Hepatocyte (in vitro differentiated cells): Measurements from ENCODE around the gene TAC1. TPM values are rescaled to one million over a fixed set of nuclear protein-coding genes. Genes with fewer than 3 reads are reported as not detected.

Source experiments
- DNase-seq: peaks from one replicate; pipeline ENCODE4 v3.0.0-alpha.2; 2016; ENCODE audit warnings: low spot score
- H2AFZ ChIP-seq: fragments of 200-600 bp; sonication (generic); 2 replicates; pipeline ENCODE4 v1.6.0; 2016; ENCODE audit warnings: antibody characterized with exemption, mild to moderate bottlenecking
- H3K27ac ChIP-seq: fragments of 200-600 bp; sonication (generic); 2 replicates; pipeline ENCODE4 v1.5.1; 2016; ENCODE audit warnings: mild to moderate bottlenecking
- H3K27me3 ChIP-seq: fragments of 200-600 bp; sonication (generic); 2 replicates; pipeline ENCODE4 v1.6.1; 2016
- H3K36me3 ChIP-seq: fragments of 200-600 bp; sonication (generic); replicated peaks from 2 replicates; pipeline ENCODE4 v1.5.1; 2016; ENCODE audit warnings: low read depth; ENCODE audit not compliant: insufficient read depth
- H3K4me1 ChIP-seq: fragments of 200-600 bp; sonication (generic); 2 replicates; pipeline ENCODE4 v1.5.1; 2016; ENCODE audit warnings: mild to moderate bottlenecking, moderate library complexity; ENCODE audit not compliant: insufficient read depth
- H3K4me2 ChIP-seq: fragments of 200-600 bp; sonication (generic); 2 replicates; pipeline ENCODE4 v1.6.0; 2016
- H3K4me3 ChIP-seq: fragments of 200-600 bp; sonication (generic); 2 replicates; pipeline ENCODE4 v1.5.1; 2016; ENCODE audit warnings: mild to moderate bottlenecking
- H3K79me2 ChIP-seq: fragments of 200-600 bp; sonication (generic); 2 replicates; pipeline ENCODE4 v1.6.0; 2017; ENCODE audit warnings: mild to moderate bottlenecking
- H3K9me2 ChIP-seq: fragments of 200-600 bp; sonication (generic); replicated peaks from 2 replicates; pipeline ENCODE4 v1.6.0; 2017; ENCODE audit warnings: mild to moderate bottlenecking; ENCODE audit not compliant: insufficient read depth
- H3K9me3 ChIP-seq: fragments of 200-600 bp; sonication (generic); 2 replicates; pipeline ENCODE4 v1.5.1; 2016; ENCODE audit warnings: low read depth, mild to moderate bottlenecking
- H4K20me1 ChIP-seq: fragments of 200-600 bp; sonication (generic); 2 replicates; pipeline ENCODE4 v1.6.0; 2016; ENCODE audit warnings: mild to moderate bottlenecking; ENCODE audit not compliant: insufficient read depth, poor library complexity, severe bottlenecking
- EZH2 ChIP-seq: fragments of 200-600 bp; sonication (generic); IDR thresholded peaks from 2 replicates; pipeline ENCODE4 v1.6.1; 2016; ENCODE audit warnings: antibody characterized with exemption, mild to moderate bottlenecking, borderline replicate concordance
- EZH2phosphoT487 ChIP-seq: fragments of 200-600 bp; sonication (generic); IDR thresholded peaks from one replicate; pipeline ENCODE4 v1.6.1; 2018; ENCODE audit warnings: antibody characterized with exemption, mild to moderate bottlenecking, low read depth, moderate library complexity; ENCODE audit not compliant: unreplicated experiment, severe bottlenecking
- WGBS: methylation state at CpG from one replicate; pipeline ENCODE4 v1.1.6; 2016; ENCODE audit warnings: low lambda C conversion rate; ENCODE audit errors: missing lambda C conversion rate; 5-methylcytosine and 5-hydroxymethylcytosine counted together
- polyA plus RNA-seq: library from polyadenylated mRNA; unstranded; fragments of >200 nt; fragmentation: Nextera tagmentation; extraction: Ambion mirVana; gene quantifications from 2 replicates; pipeline ENCODE4 v1.2.1, GENCODE V29; 2016
- total RNA-seq: library from RNA; depleted of rRNA; stranded (reverse); fragments of >200 nt; gene quantifications from 2 replicates; pipeline ENCODE4 v1.2.3, GENCODE V29; 2014
- TF ChIP-seq, protein P1 (sequence below): fragments of 200-600 bp; sonication (generic); IDR thresholded peaks from 2 replicates; pipeline ENCODE4 v1.5.1; 2016; ENCODE audit warnings: antibody characterized with exemption, mild to moderate bottlenecking; ENCODE audit not compliant: poor library complexity

Gene TAC1
- total and polyA plus RNA-seq, 2 experiments from 2014 or later = 1.9 TPM; not detected in 1

DNA sequence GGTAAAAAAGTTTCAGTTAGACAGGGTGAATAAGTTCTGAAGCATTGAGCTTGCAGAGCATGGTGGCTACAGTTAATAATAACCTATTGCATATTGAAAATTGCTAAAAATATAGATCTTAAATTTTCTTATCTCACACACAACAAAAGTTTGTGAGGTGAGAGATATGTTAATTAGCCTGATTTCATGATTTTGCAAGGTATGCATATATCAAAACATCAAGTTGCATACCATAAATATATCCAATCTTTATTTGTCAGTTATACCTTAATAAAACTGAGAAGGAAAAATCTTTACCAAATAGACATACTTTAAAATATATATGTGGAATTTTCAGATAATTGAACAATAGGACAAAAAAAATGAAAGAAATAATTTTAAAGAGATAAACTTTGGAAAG lies 16.6 kb downstream of the TAC1 start:
- Histone ChIP-seq H3K27ac (no peak overlapping the region), H3K9me2 (no peaks in the 10 kb centered on the region), H3K4me1 (no peaks in the 10 kb centered on the region), H3K4me3 (no peak overlapping the region), H2AFZ (no peak overlapping the region), H4K20me1 (no peaks in the 10 kb centered on the region), H3K27me3 (no peaks in the 10 kb centered on the region), H3K9me3 (no peaks in the 10 kb centered on the region), H3K4me2 (no peak overlapping the region), H3K36me3 (no peaks in the 10 kb centered on the region), H3K79me2 (no peaks in the 10 kb centered on the region)
- DNase-seq = no peak
- TF ChIP-seq, protein P1, sequence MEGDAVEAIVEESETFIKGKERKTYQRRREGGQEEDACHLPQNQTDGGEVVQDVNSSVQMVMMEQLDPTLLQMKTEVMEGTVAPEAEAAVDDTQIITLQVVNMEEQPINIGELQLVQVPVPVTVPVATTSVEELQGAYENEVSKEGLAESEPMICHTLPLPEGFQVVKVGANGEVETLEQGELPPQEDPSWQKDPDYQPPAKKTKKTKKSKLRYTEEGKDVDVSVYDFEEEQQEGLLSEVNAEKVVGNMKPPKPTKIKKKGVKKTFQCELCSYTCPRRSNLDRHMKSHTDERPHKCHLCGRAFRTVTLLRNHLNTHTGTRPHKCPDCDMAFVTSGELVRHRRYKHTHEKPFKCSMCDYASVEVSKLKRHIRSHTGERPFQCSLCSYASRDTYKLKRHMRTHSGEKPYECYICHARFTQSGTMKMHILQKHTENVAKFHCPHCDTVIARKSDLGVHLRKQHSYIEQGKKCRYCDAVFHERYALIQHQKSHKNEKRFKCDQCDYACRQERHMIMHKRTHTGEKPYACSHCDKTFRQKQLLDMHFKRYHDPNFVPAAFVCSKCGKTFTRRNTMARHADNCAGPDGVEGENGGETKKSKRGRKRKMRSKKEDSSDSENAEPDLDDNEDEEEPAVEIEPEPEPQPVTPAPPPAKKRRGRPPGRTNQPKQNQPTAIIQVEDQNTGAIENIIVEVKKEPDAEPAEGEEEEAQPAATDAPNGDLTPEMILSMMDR = no peak
- TF ChIP-seq EZH2phosphoT487 (no peak), EZH2 (no peak)

DNA sequence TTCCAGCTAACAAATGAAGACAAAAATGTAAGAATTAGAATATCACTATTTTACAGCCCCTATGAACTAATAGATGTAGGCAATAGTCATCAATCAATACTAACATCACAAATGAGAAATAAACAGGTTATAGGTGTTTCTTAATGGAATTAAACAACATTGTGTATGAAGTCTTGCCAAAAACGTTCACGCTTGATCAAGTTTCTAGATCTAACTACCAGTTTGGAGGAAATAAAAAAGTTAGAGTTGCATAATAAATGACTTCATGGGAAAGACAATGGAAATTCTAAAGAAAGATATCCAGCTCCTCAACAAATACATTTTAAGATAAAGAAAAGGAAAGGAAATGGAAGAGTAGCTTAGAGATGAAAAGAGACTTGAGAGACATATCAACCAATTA lies 19.7 kb downstream of the TAC1 start:
- DNase-seq = no peak
- Histone ChIP-seq H3K27ac (no peak overlapping the region), H3K27me3 (no peaks in the 10 kb centered on the region), H3K79me2 (no peaks in the 10 kb centered on the region), H3K9me3 (no peaks in the 10 kb centered on the region), H3K9me2 (no peaks in the 10 kb centered on the region), H3K36me3 (no peaks in the 10 kb centered on the region), H2AFZ (no peak overlapping the region), H3K4me1 (no peaks in the 10 kb centered on the region), H3K4me2 (no peak overlapping the region), H4K20me1 (no peaks in the 10 kb centered on the region), H3K4me3 (no peak overlapping the region)
- 84% methylated on average over 2 of the region's 2 CpGs for WGBS
- TF ChIP-seq EZH2 (no peak), EZH2phosphoT487 (no peak)
- TF ChIP-seq, protein P1 = no peak

DNA sequence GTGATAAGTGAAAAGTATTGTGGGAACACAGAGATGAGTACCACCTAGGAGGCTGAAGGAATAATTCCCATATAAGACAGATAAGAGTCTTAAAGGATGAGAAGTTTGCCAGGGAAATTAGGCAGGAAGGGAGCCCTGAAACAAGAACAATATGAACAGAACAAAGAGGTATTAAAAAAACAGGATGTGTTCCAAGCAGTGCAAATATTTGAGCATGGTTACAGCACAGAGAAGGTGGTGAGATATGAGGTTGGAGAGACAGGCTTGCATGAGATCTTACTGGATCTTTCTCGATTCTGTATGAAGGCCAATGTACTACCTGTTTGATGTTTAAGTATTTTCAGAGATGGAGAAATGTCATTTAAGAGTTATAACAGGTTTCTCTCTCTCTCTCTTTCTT lies 20.3 kb downstream of the TAC1 start:
- H3K79me2 ChIP-seq = no peaks in the 10 kb centered on the region
- TF ChIP-seq, protein P1 = no peak
- no peak for TF ChIP-seq EZH2phosphoT487
- TF ChIP-seq EZH2 = no peak
- H2AFZ ChIP-seq = no peak overlapping the region
- no peaks in the 10 kb centered on the region for H3K9me3 ChIP-seq
- no peaks in the 10 kb centered on the region for H3K4me1 ChIP-seq
- no peak for DNase-seq
- no peak overlapping the region for H3K27ac ChIP-seq
- no peaks in the 10 kb centered on the region for H4K20me1 ChIP-seq
- no peaks in the 10 kb centered on the region for H3K36me3 ChIP-seq
- no peaks in the 10 kb centered on the region for H3K9me2 ChIP-seq
- H3K4me2 ChIP-seq = no peak overlapping the region
- 73% methylated on average over 1 of the region's 1 CpG for WGBS
- H3K4me3 ChIP-seq = no peak overlapping the region
- H3K27me3 ChIP-seq = no peaks in the 10 kb centered on the region

DNA sequence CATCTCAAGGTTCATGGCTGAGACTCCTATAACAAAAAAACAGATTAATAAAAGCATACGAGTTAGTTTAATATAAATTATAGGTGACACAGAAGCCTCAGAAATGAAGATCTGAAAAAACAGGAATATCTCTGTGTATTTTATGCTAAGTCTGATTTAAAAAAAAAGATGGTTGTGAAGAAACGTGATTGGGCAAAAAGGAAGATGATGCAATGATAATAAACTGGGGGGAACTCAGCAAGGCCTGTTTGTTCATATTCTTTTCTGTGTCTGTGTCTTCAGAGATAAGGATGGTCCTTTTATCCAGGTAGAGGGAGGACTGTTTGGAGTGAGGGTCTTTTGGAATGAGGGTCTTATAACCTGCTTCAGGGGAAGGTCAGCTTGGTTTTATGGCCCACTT lies 25.9 kb downstream of the TAC1 start:
- Histone ChIP-seq H3K36me3 (no peaks in the 10 kb centered on the region), H3K4me2 (no peak overlapping the region), H3K9me2 (no peaks in the 10 kb centered on the region), H3K4me1 (no peaks in the 10 kb centered on the region), H2AFZ (no peak overlapping the region), H3K4me3 (no peak overlapping the region), H3K9me3 (no peaks in the 10 kb centered on the region), H4K20me1 (no peaks in the 10 kb centered on the region), H3K27me3 (no peaks in the 10 kb centered on the region), H3K27ac (no peak overlapping the region), H3K79me2 (no peaks in the 10 kb centered on the region)
- no peak for DNase-seq
- TF ChIP-seq EZH2phosphoT487 (no peak), EZH2 (no peak)
- TF ChIP-seq, protein P1 = no peak
- WGBS = 83% methylated on average over 2 of the region's 2 CpGs
